ENCODE measurements around the gene SYCN.

The SYCN gene

DNA sequence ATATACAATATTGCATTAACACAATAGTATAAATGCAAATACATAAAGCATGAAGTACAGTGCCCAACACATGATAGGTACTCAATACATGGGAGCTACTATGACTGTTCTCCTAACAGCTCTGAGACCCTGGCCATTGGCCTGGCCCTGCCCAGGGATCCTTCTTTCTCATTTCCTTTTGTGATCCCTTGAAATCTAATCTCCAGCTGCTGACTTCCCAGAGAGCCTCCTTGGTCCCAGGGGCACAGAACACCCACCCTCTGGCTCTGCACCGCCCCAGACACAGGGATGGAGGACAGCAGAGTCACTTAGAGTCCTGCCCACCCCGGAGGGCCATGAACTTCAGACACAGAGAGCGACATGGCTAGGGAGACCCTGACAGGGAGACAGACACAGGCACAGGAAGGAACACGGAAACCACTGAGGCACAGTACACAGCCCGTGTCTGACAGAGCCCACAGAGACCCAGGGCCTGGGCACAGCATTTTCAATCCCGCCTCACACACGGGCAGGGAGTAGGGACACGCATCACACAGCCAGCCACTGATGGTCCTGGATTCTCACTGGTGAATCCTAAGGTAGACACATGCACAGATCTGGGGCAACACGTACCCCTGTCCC, 4.2 kb upstream of the SYCN start:
- no peak overlapping the region for H3K4me3 Mint-ChIP-seq
- peaks cover under 1% of the 10 kb centered on the region for H3K4me1 Mint-ChIP-seq (ENCODE audit: low read depth)
- no peaks in the 10 kb centered on the region for H3K9me3 Mint-ChIP-seq
- H3K27ac Mint-ChIP-seq = no peak overlapping the region
- no peaks in the 10 kb centered on the region for H3K36me3 Mint-ChIP-seq (ENCODE audit: low read depth)
- peaks cover 13% of the 10 kb centered on the region for H3K27me3 Mint-ChIP-seq
- DNase-seq = no peak

DNA sequence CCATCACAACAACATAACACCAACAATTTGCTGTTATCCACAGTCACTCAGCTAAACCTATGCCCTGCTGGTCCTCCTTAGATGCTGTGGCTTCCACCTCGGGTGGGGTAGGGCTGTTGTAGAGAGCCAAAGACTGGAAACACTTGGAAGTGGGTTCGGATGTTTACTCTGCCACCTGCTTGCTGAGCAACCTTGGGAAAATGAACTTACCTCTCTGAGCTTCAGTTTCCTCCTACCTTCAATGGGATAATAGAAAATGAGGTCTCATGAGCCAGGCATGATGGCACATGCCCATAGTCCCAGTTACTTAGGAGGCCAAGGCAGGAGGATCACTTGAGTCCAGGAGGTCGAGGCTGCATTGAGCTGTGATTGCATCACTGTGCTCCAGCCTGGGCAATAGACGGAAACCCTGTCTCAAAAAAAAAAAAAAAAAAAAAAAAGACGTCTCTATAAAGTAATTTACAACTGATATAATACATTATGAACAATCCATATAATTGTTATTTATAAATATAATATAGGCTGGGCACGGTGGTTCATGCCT, 3.3 kb upstream of the SYCN start:
- Mint-ChIP-seq H3K27me3 (peaks cover 23% of the 10 kb centered on the region), H3K4me1 (ENCODE audit: low read depth) (peaks cover 1% of the 10 kb centered on the region), H3K36me3 (ENCODE audit: low read depth) (no peaks in the 10 kb centered on the region), H3K27ac (no peak overlapping the region), H3K9me3 (no peaks in the 10 kb centered on the region), H3K4me3 (no peak overlapping the region)
- no peak for DNase-seq

DNA sequence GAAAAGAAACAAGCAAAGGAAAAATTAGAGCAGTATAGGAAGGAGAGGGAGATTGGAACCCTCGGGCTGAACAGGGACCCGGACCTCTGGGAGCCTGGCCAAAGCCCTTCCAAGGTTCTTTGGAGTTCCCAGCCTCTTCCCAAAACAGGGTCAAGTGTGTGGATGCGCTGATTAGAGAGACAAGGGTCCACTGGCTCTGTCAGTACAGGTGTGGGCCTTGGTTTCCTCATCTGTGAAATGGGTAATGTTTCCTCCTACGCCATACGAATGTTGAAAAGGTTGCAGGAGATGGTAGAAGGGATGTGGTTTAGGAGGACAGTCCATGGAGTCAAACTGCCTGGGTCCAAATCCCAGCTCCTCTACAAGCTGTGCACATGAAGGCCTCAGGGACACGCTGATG, 2.1 kb upstream of the SYCN start:
- Mint-ChIP-seq H3K36me3 (ENCODE audit: low read depth) (no peaks in the 10 kb centered on the region), H3K9me3 (no peaks in the 10 kb centered on the region), H3K4me3 (no peak overlapping the region), H3K27ac (no peak overlapping the region), H3K27me3 (peaks cover 34% of the 10 kb centered on the region), H3K4me1 (ENCODE audit: low read depth) (peaks cover 1% of the 10 kb centered on the region)
- no peak for DNase-seq

DNA sequence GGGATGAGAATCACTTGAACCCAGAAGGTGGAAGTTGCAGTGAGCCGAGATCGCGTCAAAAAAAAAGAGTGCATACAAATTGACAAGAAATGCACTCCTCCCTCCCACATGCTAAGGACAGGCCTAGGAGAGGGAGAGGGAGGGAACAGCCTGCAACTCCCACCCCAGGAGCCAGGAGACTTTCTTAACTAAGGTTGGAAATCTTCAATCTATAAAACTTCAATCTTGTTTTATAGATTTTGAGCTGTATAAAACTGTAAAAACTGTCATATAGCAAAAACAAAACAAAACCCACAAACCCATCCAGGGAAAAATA, 1.3 kb upstream of the SYCN start:
- no peak overlapping the region for H3K4me3 Mint-ChIP-seq
- peaks cover 41% of the 10 kb centered on the region for H3K27me3 Mint-ChIP-seq
- H3K36me3 Mint-ChIP-seq (ENCODE audit: low read depth) = no peaks in the 10 kb centered on the region
- no peak for DNase-seq
- H3K27ac Mint-ChIP-seq = no peak overlapping the region
- H3K9me3 Mint-ChIP-seq = no peaks in the 10 kb centered on the region
- H3K4me1 Mint-ChIP-seq (ENCODE audit: low read depth) = peaks cover 1% of the 10 kb centered on the region

DNA sequence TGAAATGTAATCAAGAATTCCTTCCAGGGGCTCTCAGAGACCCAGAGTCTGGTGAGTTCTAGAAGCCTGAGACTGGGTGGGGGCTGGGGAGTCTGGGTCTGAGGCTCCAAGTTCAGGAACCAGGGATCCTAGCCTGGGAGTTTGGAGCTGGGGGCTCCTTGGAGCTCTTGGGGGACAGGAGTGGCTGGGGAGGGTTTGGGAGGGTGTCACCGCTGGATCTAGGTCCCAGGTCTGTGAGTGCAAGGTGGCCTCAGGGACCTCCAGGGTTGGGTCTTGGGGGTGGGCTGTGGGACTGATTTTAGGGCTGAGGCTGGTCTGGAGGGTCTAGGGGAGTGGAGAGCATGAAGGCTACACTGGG, 1.1 kb downstream of the SYCN start:
- Mint-ChIP-seq H3K4me3 (no peak overlapping the region), H3K27me3 (peaks cover 62% of the 10 kb centered on the region), H3K36me3 (ENCODE audit: low read depth) (no peaks in the 10 kb centered on the region), H3K4me1 (ENCODE audit: low read depth) (peaks cover 1% of the 10 kb centered on the region), H3K9me3 (no peaks in the 10 kb centered on the region), H3K27ac (no peak overlapping the region)
- no peak for DNase-seq

DNA sequence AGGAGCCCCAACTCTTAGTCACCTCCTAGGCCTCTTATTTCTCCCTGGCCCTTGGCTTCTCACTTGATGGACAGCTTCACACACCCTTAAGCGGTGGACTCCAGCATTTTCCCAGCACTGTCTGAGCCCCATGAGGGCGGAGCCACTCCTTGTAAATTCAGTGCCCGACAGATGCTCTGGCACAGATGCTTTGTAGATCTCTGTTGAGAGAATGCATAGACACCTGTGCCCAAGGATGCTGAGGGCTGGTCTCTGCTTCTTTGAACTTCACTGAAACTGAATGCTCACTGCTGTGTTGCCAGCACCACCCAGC, 3.3 kb downstream of the SYCN start:
- Mint-ChIP-seq H3K27ac (no peak overlapping the region), H3K4me3 (no peak overlapping the region)

DNA sequence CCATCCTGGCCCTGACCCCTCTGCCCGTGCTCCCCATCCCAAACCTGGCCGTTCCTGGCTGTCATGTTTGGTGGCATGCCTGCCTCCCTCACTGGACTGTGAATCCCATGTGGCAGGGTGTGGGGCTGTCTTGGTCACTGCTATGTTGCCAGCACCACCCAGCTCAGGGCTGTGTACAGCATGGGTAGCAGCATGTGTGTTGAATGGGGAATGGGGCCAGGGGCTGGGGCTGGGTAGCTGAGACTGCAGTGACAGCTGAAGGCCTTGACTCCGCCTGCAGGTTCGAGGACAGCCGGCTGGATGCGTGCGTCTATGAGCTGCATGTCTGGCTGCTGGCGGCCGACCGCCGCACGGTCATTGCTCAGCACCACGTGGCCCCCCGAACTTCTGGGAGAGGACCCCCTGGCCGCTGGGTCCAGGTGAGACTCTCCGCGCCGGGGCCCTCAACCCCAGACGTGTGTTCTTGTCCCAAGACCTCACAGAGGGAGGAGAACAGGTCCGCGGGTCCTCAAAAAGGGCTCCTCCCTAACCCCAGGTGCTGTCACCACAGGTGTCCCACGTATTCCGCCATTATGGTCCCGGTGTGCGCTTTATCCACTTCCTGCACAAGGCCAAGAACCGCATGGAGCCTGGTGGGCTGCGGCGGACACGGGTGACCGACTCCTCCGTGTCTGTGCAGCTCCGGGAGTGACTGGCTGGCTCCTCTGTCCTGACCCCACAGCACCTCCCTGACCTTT, 3.8 kb downstream of the SYCN start:
- Mint-ChIP-seq H3K4me3 (no peak overlapping the region), H3K27me3 (peaks cover 87% of the 10 kb centered on the region), H3K4me1 (ENCODE audit: low read depth) (peaks cover 19% of the 10 kb centered on the region), H3K9me3 (no peaks in the 10 kb centered on the region), H3K36me3 (ENCODE audit: low read depth) (no peaks in the 10 kb centered on the region), H3K27ac (no peak overlapping the region)
- DNase-seq = no peak

More for the DNA sequence above, 3.3 kb downstream of the SYCN start:
- Mint-ChIP-seq H3K27me3 (peaks cover 82% of the 10 kb centered on the region), H3K4me1 (ENCODE audit: low read depth) (peaks cover 14% of the 10 kb centered on the region), H3K9me3 (no peaks in the 10 kb centered on the region), H3K36me3 (ENCODE audit: low read depth) (no peaks in the 10 kb centered on the region)
- DNase-seq = no peak

DNA sequence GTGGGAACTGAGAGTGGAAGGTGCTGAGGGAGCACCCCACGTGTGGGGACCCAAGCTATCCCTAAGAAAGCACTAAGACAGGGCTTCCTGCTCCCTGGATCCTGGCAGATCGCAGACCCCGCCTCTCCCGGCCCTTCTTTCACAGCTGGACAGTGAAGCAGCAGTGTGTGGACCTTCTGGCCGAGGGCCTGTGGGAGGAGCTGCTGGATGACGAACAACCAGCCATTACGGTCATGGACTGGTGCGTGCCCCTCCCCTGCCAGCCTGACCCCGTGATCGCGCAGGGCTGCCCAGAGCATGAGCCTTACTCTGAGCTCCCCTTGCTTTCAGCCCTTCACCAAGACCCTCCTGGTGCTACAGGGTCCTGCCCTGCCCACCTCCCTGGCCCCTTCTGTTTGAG, 5.0 kb downstream of the SYCN start:
- Mint-ChIP-seq H3K4me1 (ENCODE audit: low read depth) (peaks cover 20% of the 10 kb centered on the region), H3K9me3 (no peaks in the 10 kb centered on the region), H3K27ac (no peak overlapping the region), H3K27me3 (peaks cover 89% of the 10 kb centered on the region), H3K36me3 (ENCODE audit: low read depth) (no peaks in the 10 kb centered on the region), H3K4me3 (no peak overlapping the region)
- no peak for DNase-seq

DNA sequence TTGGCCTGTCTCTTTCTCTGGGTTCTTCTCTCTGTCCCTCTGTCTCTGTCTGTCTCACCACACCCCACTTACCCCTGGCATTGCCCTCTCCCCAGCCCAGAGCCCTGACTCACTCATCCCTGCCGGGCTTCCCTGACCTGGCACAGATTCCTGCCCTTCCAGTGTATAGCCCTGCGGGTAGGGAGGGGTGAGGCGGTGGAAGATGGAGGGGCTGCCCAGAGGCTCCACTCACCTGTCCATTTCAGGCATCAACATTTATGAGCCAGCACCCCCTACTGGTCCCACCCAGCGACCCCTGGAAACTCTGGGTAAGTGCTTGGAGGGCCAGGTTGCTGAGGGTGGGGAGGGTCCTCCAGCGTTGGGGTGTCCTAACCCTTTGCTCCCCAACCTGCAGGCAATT, 6.3 kb downstream of the SYCN start:
- Mint-ChIP-seq H3K27ac (no peak overlapping the region), H3K4me1 (ENCODE audit: low read depth) (peaks cover 19% of the 10 kb centered on the region), H3K36me3 (ENCODE audit: low read depth) (no peaks in the 10 kb centered on the region), H3K4me3 (no peak overlapping the region), H3K27me3 (peaks cover 83% of the 10 kb centered on the region), H3K9me3 (no peaks in the 10 kb centered on the region)
- no peak for DNase-seq

DNA sequence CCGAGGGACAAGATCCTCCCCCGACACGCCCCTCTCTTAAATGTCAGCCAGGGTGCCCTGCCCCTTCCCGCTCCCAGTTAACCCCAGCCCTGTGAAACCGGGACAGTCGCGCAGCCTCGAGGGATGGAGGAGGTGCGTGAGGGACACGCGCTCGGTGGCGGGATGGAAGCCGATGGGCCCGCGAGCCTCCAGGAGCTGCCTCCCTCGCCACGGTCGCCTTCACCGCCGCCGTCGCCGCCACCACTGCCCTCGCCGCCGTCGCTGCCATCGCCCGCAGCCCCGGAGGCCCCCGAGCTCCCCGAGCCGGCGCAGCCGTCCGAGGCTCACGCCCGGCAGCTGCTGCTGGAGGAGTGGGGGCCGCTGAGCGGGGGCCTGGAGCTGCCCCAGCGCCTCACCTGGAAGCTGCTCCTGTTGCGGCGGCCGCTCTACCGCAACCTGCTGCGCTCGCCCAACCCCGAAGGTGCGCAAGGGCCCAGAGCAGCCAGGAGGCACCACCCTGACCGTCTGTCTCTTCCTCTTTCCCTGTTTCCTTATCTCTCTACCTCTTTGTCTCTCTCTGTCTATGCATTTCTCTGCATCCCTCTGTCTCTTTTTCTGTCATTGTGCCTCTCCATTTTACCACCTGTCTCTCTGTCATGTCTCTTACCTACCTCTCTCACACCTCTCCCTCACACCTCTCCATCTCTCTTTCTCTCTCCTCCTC, 7.1 kb downstream of the SYCN start, which contains the start of gene NCCRP1:
TSS of gene NCCRP1 (plus strand) at position 105 of the 703 bp plus-strand sequence. CDS start at position 124, 19 bp downstream.
- H3K27me3 Mint-ChIP-seq = peaks cover 75% of the 10 kb centered on the region
- no peak within 1 kb of the TSS for H3K4me3 Mint-ChIP-seq
- H3K36me3 Mint-ChIP-seq (ENCODE audit: low read depth) = no peaks in the 10 kb centered on the region
- H3K4me1 Mint-ChIP-seq (ENCODE audit: low read depth) = peaks cover 19% of the 10 kb centered on the region
- H3K27ac Mint-ChIP-seq = no peak within 1 kb of the TSS
- H3K9me3 Mint-ChIP-seq = no peaks in the 10 kb centered on the region
- no peak for DNase-seq

DNA sequence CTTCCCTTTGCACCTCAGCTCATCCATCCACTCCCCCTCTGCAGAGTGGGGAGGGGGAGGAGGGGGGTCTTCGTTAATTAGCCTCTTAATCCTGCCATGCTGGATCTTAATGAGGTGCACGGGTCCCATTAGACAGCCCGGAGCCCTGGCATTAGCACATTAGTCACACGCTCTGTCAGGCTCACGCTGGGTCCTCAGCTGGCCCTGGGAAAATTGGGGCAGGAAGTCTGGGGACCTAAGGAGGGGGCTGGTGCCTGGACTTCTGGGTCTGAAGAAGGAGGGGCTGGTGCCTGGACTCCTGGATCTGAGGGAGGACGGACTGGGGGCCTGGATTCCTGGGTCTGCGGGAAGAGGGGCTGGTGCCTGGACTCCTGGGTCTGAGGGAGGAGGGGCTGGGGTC, 7.7 kb downstream of the SYCN start:
- H3K27ac Mint-ChIP-seq = no peak overlapping the region
- H3K9me3 Mint-ChIP-seq = no peaks in the 10 kb centered on the region
- no peaks in the 10 kb centered on the region for H3K36me3 Mint-ChIP-seq (ENCODE audit: low read depth)
- H3K27me3 Mint-ChIP-seq = peaks cover 71% of the 10 kb centered on the region
- H3K4me3 Mint-ChIP-seq = no peak overlapping the region
- H3K4me1 Mint-ChIP-seq (ENCODE audit: low read depth) = peaks cover 19% of the 10 kb centered on the region
- DNase-seq = no peak

DNA sequence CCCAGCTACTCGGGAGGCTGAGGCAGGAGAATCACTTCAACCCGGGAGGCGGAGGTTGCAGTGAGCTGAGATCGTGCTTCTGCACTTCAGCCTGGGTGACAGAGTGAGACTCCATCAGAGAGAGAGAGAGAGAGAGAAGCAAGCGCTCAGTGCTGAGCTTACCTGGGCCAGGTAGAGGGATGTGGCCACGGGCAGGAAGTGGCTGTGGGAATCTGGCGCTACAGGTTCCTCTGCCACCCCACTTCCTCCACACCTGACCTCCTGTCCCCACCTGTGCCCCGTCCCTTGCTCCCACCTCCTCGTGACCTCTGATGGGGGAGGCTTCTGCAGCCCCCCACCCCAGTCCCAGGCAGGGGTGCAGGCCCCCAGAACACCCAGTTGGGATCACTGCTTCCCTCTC, 8.3 kb downstream of the SYCN start:
- DNase-seq = no peak
- Mint-ChIP-seq H3K9me3 (no peaks in the 10 kb centered on the region), H3K4me3 (no peak overlapping the region), H3K27ac (no peak overlapping the region), H3K4me1 (ENCODE audit: low read depth) (peaks cover 19% of the 10 kb centered on the region), H3K36me3 (ENCODE audit: low read depth) (no peaks in the 10 kb centered on the region), H3K27me3 (peaks cover 66% of the 10 kb centered on the region)

DNA sequence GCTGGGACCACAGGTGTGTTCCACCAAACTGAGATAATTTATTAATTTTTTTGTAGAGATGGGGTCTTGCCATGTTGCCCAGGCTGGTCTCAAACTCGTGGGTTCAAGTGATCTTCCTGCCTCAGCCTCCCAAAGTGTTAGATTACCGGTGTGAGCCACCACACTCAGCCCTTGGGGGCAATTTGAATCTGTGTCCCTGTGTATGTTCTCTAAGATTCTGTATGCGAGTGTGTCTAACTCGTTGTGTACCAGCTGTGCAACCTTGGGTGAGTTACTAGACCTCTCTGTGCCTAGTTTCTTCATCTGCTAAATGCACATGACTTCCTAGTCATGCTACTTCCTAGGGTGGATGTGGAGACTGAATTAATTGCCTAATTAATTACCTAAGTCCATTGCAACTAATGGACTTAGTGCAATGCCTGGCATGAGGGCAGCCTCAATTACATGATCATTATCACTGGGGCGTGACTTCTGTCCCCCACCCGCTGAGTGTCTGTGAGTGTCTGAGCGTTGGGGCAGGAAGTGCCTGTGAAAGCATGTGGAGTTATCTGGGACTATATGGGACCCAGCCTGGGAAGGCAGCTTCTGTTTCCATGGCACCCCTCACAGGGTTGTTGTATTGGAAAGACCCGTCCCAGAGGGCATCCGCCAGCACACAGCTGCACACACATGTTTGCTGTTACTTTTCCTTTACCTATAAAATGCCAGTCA, 9.1 kb downstream of the SYCN start:
- DNase-seq = no peak
- H3K4me3 Mint-ChIP-seq = no peak overlapping the region
- peaks cover 61% of the 10 kb centered on the region for H3K27me3 Mint-ChIP-seq
- no peak overlapping the region for H3K27ac Mint-ChIP-seq
- peaks cover 19% of the 10 kb centered on the region for H3K4me1 Mint-ChIP-seq (ENCODE audit: low read depth)
- H3K9me3 Mint-ChIP-seq = no peaks in the 10 kb centered on the region
- no peaks in the 10 kb centered on the region for H3K36me3 Mint-ChIP-seq (ENCODE audit: low read depth)

DNA sequence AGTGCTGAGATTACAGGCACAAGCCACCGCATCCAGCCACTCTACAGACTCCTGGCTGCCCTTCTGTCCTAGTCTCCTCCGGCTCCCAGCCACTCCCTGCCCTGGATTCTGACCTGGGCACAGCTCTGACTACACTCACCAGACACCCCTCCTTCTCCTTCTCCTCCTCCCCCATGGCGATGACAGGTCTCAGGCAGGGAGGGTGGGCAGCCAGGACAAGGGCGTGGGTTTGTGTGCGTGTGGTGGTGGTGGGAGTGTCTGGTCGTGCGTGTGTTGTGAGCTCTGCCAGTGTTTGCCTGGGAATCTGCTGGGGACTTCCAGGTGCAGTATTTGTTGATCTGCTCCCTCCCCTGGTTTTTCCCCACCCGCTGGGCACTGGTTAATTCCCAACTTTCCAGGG, 10.3 kb downstream of the SYCN start:
- Mint-ChIP-seq H3K4me1 (ENCODE audit: low read depth) (peaks cover 19% of the 10 kb centered on the region), H3K27me3 (peaks cover 55% of the 10 kb centered on the region), H3K27ac (no peak overlapping the region)

DNA sequence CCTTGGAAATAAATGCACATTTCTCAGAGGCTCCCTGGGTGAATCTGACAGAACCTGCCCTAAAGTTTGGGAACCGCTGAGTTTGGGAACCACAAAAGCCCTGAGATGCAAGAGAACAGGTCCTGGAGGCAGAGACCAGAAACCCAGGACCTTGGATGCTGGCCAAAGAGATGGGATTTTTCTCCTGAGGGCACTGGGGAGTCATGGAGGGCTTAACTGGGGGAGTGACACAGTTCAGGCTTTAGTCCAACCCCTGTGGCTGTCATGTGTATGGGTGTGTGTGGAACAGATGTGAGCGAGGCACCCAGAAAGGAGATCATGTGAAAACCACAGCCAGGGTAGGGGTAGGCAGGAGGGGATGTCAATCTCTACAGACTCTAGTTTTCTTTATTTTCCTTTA, 11.2 kb downstream of the SYCN start:
- Mint-ChIP-seq H3K27ac (no peak overlapping the region), H3K27me3 (peaks cover 50% of the 10 kb centered on the region), H3K9me3 (no peaks in the 10 kb centered on the region)

More for the DNA sequence above, 10.3 kb downstream of the SYCN start:
- H3K9me3 Mint-ChIP-seq = no peaks in the 10 kb centered on the region
- no peak for DNase-seq
- H3K36me3 Mint-ChIP-seq (ENCODE audit: low read depth) = no peaks in the 10 kb centered on the region
- H3K4me3 Mint-ChIP-seq = no peak overlapping the region

More for the DNA sequence above, 11.2 kb downstream of the SYCN start:
- Mint-ChIP-seq H3K36me3 (ENCODE audit: low read depth) (no peaks in the 10 kb centered on the region), H3K4me3 (no peak overlapping the region), H3K4me1 (ENCODE audit: low read depth) (peaks cover 19% of the 10 kb centered on the region)
- no peak for DNase-seq
